Testis (tissue), 3 donors: ENCODE measurements around the gene RHBDF1. TPM values are rescaled to one million over a fixed set of nuclear protein-coding genes. Genes with fewer than 3 reads are reported as not detected.
A peak's percentile ranks its signal among the peaks of the same experiment; 100 is the strongest.

Source experiments
- DNase-seq: peaks from one replicate; pipeline ENCODE4 v3.0.0-alpha.2; 2019
- H3K27ac ChIP-seq, 2 donors: fragments of 200-600 bp; sonication (generic); one replicate each; pipeline ENCODE4 v1.5.1; 2019
- H3K27me3 ChIP-seq: fragments of 200-600 bp; sonication (generic); one replicate; pipeline ENCODE4 v1.5.1; 2019
- H3K36me3 ChIP-seq: fragments of 200-600 bp; sonication (generic); one replicate; pipeline ENCODE4 v1.5.1; 2017; ENCODE audit warnings: low read depth; ENCODE audit errors: missing control alignments
- H3K4me1 ChIP-seq: fragments of 200-600 bp; sonication (generic); one replicate; pipeline ENCODE4 v1.5.1; 2019
- H3K4me3 ChIP-seq, 2 donors: fragments of 200-600 bp; sonication (generic); one replicate each; pipeline ENCODE4 v1.5.1; 2017 to 2019
- H3K9me3 ChIP-seq: fragments of 200-600 bp; sonication (generic); one replicate; pipeline ENCODE4 v1.5.1; 2017
- POLR2A ChIP-seq: fragments of 450-650 bp; IDR thresholded peaks from one replicate; pipeline ENCODE4 v1.6.1; 2017; ENCODE audit warnings: antibody characterized with exemption, mild to moderate bottlenecking, moderate library complexity
- WGBS, 2 donors: methylation state at CpG; one replicate each; pipeline ENCODE4 v1.1.5; 2018; 5-methylcytosine and 5-hydroxymethylcytosine counted together
- intact Hi-C: fragments of 100-400 bp; cut with DNase I; formaldehyde crosslinking; loops from one replicate; pipeline ENCODE4 v1.15.1; 2023; ENCODE audit warnings: low total_unique reads
- polyA plus RNA-seq: library from polyadenylated mRNA; stranded (reverse); fragments of 350-450 nt; fragmentation: Illumina TruSeq; extraction: RNeasy Lipid Tissue Mini Kit (QIAGEN cat#74804); gene quantifications from one replicate; pipeline ENCODE4 v1.2.3, GENCODE V29; 2014; ENCODE audit warnings: low read depth, low replicate concordance; ENCODE audit not compliant: insufficient read depth
- total RNA-seq, 2 donors: library from RNA; depleted of rRNA; stranded (reverse); fragments of >200 nt; gene quantifications; one replicate each; pipeline ENCODE4 v1.2.3, GENCODE V29; 2016
- TF ChIP-seq, protein P1 (sequence below), 3 experiments: fragments of 450-650 bp in 2 of 3; fragments of 200-600 bp in 1 of 3; sonication (generic) in 1 of 3; IDR thresholded peaks; one replicate each; pipeline ENCODE4 v1.5.1; 2016 to 2019; ENCODE audit warnings: antibody characterized with exemption in 3 of 3, mild to moderate bottlenecking in 2 of 3, moderate library complexity in 1 of 3

RHBDF1 gene
- total and polyA plus RNA-seq, 3 donors from 2014 or later: 15.9 to 22.5 (median 18.3) TPM

DNA sequence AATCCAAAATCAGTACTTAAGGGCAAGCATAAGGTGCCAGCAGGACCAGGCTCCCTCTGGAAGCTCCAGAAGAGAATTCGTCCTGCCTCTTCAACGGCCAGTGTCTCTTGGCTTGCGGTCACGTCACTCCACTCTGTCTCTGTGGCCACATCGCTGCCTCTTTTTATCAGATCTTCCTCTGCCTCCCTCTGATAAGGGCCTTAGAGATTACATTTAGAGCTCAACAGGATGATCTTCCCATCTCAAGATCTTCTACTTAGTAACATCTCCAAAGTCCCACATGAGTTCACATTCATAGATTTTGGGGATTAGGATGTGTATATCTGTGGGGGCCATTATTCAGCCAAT lies 22.5 kb upstream of the RHBDF1 start:
- H3K36me3 ChIP-seq: no peaks in the 10 kb centered on the region
- no peak overlapping the region for H3K27ac ChIP-seq
- H3K27me3 ChIP-seq: no peaks in the 10 kb centered on the region

DNA sequence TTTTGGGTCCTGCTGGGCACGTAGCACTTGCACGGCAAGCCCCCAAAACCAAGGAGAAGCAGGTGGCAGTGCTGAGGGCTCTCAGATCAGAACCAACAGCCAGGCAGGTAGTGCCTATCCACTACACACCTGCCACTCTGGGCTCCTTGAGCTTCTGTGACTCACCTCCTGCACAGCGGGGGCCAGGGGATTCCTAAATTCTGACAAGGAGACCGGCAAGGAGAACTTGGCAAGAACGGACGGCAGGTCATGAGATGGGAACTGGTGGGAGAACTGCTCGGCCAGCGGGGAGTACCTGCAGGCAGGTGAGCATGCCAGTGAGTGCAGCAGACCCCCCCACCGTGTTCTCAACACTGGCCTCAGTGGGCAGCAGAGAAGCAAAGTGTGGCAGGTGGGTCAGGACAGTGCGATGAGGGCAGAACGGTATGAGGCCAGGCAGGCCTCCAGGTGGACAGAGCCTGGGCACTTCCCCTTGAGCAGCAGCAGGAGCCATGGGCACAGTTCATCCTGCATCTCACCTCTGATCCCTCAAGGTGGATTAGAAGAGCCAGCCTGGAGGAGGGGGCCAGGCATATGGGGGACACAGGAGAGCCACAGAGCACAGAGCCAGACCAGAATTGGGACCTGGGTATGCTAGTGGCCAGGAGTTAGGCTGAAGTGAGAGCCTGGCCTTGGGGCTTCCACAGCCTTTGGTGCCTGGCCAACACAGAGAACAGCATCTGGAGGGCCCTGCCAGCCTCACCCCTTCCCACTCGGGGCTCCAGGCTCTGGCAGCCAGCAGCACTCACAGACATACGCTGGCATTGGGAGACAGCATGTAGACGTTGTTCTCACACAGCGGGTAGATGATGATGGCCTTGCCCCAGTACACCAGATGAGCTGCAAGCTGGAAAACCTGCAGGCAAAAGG lies 20.3 kb upstream of the RHBDF1 start:
- DNase-seq: no peak
- H3K27ac ChIP-seq: no peak overlapping the region
- 85 to 90% methylated on average over 4 to 15 of the region's 15 CpGs for WGBS, 2 donors

More for the DNA sequence above, 22.5 kb upstream of the RHBDF1 start:
- no peaks in the 10 kb centered on the region for H3K9me3 ChIP-seq
- TF ChIP-seq, protein P1, sequence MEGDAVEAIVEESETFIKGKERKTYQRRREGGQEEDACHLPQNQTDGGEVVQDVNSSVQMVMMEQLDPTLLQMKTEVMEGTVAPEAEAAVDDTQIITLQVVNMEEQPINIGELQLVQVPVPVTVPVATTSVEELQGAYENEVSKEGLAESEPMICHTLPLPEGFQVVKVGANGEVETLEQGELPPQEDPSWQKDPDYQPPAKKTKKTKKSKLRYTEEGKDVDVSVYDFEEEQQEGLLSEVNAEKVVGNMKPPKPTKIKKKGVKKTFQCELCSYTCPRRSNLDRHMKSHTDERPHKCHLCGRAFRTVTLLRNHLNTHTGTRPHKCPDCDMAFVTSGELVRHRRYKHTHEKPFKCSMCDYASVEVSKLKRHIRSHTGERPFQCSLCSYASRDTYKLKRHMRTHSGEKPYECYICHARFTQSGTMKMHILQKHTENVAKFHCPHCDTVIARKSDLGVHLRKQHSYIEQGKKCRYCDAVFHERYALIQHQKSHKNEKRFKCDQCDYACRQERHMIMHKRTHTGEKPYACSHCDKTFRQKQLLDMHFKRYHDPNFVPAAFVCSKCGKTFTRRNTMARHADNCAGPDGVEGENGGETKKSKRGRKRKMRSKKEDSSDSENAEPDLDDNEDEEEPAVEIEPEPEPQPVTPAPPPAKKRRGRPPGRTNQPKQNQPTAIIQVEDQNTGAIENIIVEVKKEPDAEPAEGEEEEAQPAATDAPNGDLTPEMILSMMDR (IDR thresholded peaks at IDR 0.05): no peak
- no peak for TF ChIP-seq POLR2A
- intact Hi-C loops: no loop called here
- peaks cover 5% of the 10 kb centered on the region for H3K4me1 ChIP-seq
- H3K4me3 ChIP-seq: no peak overlapping the region
- 79 to 87% methylated on average over 5 of the region's 5 CpGs for WGBS, 2 donors
- DNase-seq: no peak

DNA sequence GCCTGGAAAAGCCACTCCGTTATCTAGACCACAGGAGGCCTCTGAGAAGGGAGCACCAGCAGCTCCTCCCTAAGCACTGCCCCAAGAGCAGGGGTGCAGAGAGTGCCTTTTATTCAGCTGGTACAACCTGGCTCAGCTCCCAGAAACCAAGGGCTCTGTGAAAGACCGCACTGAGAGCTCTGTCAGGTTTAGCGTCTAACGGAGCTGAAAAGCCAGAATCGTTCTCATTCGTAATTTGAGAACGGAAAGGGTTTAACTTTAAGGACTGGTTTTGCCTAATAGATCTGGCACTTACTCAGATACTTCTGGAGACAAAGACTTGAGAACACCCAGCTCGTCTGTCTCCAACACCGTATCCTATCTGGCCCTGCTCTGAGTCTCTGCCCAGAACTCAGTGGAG lies 19.1 kb upstream of the RHBDF1 start:
- no peak overlapping the region for H3K4me3 ChIP-seq
- no peak overlapping the region for H3K27ac ChIP-seq
- 33 to 38% methylated on average over 9 of the region's 9 CpGs for WGBS, 2 donors
- peak; percentile 71 for DNase-seq
- peaks cover 5% of the 10 kb centered on the region for H3K4me1 ChIP-seq
- H3K27me3 ChIP-seq: no peaks in the 10 kb centered on the region
- no peaks in the 10 kb centered on the region for H3K9me3 ChIP-seq
- intact Hi-C loops: no loop called here
- TF ChIP-seq, protein P1 (IDR thresholded peaks at IDR 0.05): no peak
- no peak for TF ChIP-seq POLR2A
- H3K36me3 ChIP-seq: no peaks in the 10 kb centered on the region

More for the DNA sequence above, 20.3 kb upstream of the RHBDF1 start:
- Histone ChIP-seq H3K36me3 (no peaks in the 10 kb centered on the region), H3K4me3 (no peak overlapping the region), H3K27me3 (no peaks in the 10 kb centered on the region), H3K4me1 (peaks cover 5% of the 10 kb centered on the region), H3K9me3 (no peaks in the 10 kb centered on the region)
- intact Hi-C loops: no loop called here
- TF ChIP-seq, protein P1 (IDR thresholded peaks at IDR 0.05): no peak
- TF ChIP-seq POLR2A: no peak

DNA sequence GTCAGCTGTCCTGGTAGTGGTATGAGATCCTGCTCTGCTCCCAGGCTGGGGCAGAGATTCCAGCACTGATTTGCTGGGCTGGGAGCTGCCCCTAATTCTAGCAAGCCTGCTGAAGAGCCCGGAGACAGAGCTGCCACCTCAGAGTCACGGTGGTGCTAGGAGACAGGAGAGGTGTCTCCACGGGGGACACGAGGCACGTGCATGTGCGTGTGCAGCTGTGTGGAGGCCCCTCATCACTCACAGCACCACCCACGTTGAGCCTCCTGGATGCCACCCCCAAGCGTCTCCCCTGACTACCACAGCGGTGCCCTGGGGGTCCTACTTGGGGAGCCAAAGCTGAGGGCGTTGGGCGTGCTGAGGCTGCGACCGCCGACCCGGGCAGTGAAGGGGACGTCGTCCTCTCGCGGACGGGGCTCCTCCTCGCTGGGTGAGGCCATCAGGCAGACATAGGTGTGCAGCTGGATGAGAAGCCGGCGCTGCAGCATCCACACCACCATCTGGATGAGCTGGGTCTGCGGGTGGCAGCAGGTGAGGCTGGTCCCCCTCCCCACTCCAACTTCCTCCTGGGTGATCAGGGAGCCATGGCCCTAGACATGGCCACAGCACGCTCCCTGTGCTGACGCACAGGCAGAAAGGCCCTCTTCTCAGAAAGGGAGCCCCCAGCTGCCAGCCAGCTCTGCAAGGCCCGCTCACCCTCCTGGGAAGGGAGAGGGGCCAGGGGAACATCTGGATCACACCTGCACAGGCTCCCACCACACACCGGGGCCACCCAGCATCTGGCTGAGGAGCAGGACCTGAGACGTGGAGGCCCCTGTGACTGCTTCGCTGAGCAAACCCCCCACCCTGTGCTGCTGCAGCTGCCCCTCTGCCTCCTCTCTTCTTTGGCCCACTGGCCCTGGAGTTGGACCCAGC lies 17.2 kb upstream of the RHBDF1 start:
- H3K27ac ChIP-seq: no peak overlapping the region
- TF ChIP-seq, protein P1 (IDR thresholded peaks at IDR 0.05): no peak
- no peak for TF ChIP-seq POLR2A
- H3K4me1 ChIP-seq: peaks cover 5% of the 10 kb centered on the region
- WGBS, 2 donors: 94% methylated on average over 6 to 25 of the region's 30 CpGs
- no peaks in the 10 kb centered on the region for H3K36me3 ChIP-seq
- no peak overlapping the region for H3K4me3 ChIP-seq
- intact Hi-C loops: no loop called here
- H3K9me3 ChIP-seq: no peaks in the 10 kb centered on the region
- no peaks in the 10 kb centered on the region for H3K27me3 ChIP-seq
- DNase-seq: no peak
